K562 (cell line): ENCODE results near the gene LYZL4. TPM values are rescaled to one million over a fixed set of nuclear protein-coding genes. Genes with fewer than 3 reads are reported as not detected.

Experiments
- ATAC-seq: fragments of 200-7000 bp; cut with Tn5 transposase; 3 replicates; pipeline ENCODE4 v1.9.1; 2020; ENCODE audit warnings: moderate library complexity
- Bru-seq: library from RNA; stranded (reverse); fragments of 400-500 nt; gene quantifications from one replicate; lab custom pipeline; 2021; lab: Mats Ljungman, UMichigan
- BruChase-seq, 2 experiments: library from RNA; stranded (reverse); fragments of 400-500 nt; gene quantifications; one replicate each; lab custom pipeline; 2021; lab: Mats Ljungman, UMichigan
- BruUV-seq: library from RNA; stranded (reverse); fragments of 400-500 nt; replicated peaks from 2 replicates; lab custom pipeline; 2021; lab: Mats Ljungman, UMichigan
- CTCF ChIA-PET: fragments of 300-600 bp; formaldehyde crosslinking; extraction: SDS; loops from one replicate; lab custom pipeline; 2021; ENCODE audit warnings: low intra/inter-chr PET ratio; lab: Yijun Ruan, JAX
- POLR2A ChIA-PET: fragments of 300-600, 350-650 bp; sonication (Branson Sonifier 250); formaldehyde crosslinking; extraction: SDS; loops from one replicate; lab custom pipeline; 2021; ENCODE audit warnings: antibody characterized with exemption, inconsistent platforms; lab: Yijun Ruan, JAX
- DNase-seq, 4 experiments: peaks; one replicate each; pipeline versions ENCODE4 v3.0.0 to v3.0.0-alpha.2; 2011 to 2018; ENCODE audit warnings: low spot score in 3 of 4, mixed read lengths in 3 of 4; ENCODE audit errors: extremely low read depth in 1 of 4
- FAIRE-seq: peaks from 2 replicates; lab custom pipeline; 2011; peaks lifted over from hg19 to GRCh38; lab: Jason Lieb, UNC
- H2AFZ ChIP-seq: 2 replicates; pipeline ENCODE4 v1.6.0; 2011; ENCODE audit warnings: low read depth, low read length, control low read depth, inconsistent platforms
- H3K27ac ChIP-seq: fragments of 200-600 bp; 3 replicates; pipeline ENCODE4 v1.8.0; 2011; ENCODE audit warnings: low read depth, mild to moderate bottlenecking, control low read depth, inconsistent platforms, low read length, moderate library complexity, mixed read lengths; ENCODE audit errors: extremely low read depth
- H3K27me3 ChIP-seq, 2 experiments: fragments of 300-600 bp in 1 of 2; 2 replicates in 1 of 2; 3 replicates in 1 of 2; pipeline versions ENCODE4 v1.6.0 to v1.8.0; 2011; ENCODE audit warnings: inconsistent platforms in 2 of 2, low read length in 2 of 2, mild to moderate bottlenecking in 1 of 2, mixed read lengths in 1 of 2, moderate library complexity in 1 of 2; ENCODE audit not compliant: control insufficient read depth in 2 of 2, insufficient read depth in 2 of 2
- H3K36me3 ChIP-seq: fragments of 300-600 bp; 3 replicates; pipeline ENCODE4 v1.8.0; 2011; ENCODE audit warnings: mild to moderate bottlenecking, low read length, inconsistent platforms; ENCODE audit not compliant: control insufficient read depth, insufficient read depth
- H3K4me1 ChIP-seq, 2 experiments: fragments of 200-600 bp in 1 of 2; replicated peaks in 1 of 2; 2 replicates in 1 of 2; 3 replicates in 1 of 2; pipeline versions ENCODE4 v1.5.1 to v1.8.0; 2011; ENCODE audit warnings: inconsistent platforms in 2 of 2, low read length in 2 of 2, mild to moderate bottlenecking in 1 of 2, mixed read lengths in 1 of 2, moderate library complexity in 1 of 2; ENCODE audit not compliant: control insufficient read depth in 2 of 2, insufficient read depth in 2 of 2
- H3K4me2 ChIP-seq: 2 replicates; pipeline ENCODE4 v1.6.1; 2011; ENCODE audit warnings: low read length, control low read depth, inconsistent platforms, mixed read lengths; ENCODE audit not compliant: insufficient read depth
- H3K4me3 ChIP-seq: fragments of 200-600 bp; sonication (generic), shearing (Covaris generic); 2 replicates; pipeline ENCODE4 v1.5.1; 2016; ENCODE audit warnings: control low read depth, inconsistent platforms
- H3K79me2 ChIP-seq: fragments of 200-600 bp; 3 replicates; pipeline ENCODE4 v1.8.0; 2011; ENCODE audit warnings: low read length, inconsistent platforms; ENCODE audit not compliant: control insufficient read depth, insufficient read depth
- H3K9ac ChIP-seq, 2 experiments: 2 replicates each; pipeline versions ENCODE4 v1.6.0 to v1.6.1; 2011; ENCODE audit warnings: low read depth in 2 of 2, low read length in 2 of 2, control low read depth in 1 of 2, inconsistent platforms in 1 of 2, mild to moderate bottlenecking in 1 of 2, mixed read lengths in 1 of 2; ENCODE audit not compliant: insufficient read depth in 1 of 2
- H3K9me1 ChIP-seq: one replicate; pipeline ENCODE4 v1.6.0; 2011; ENCODE audit warnings: inconsistent platforms, mild to moderate bottlenecking, low read length, moderate library complexity; ENCODE audit not compliant: control insufficient read depth, insufficient read depth
- H3K9me3 ChIP-seq: replicated peaks from 2 replicates; pipeline ENCODE4 v1.5.1; 2011; ENCODE audit warnings: low read depth, low read length, inconsistent platforms; ENCODE audit not compliant: control insufficient read depth, insufficient read depth
- H4K20me1 ChIP-seq: replicated peaks from 2 replicates; pipeline ENCODE4 v1.6.1; 2011; ENCODE audit warnings: low read length, inconsistent platforms, mixed read lengths; ENCODE audit not compliant: control insufficient read depth, insufficient read depth
- CBX2 ChIP-seq: fragments of 200-600 bp; sonication (generic); IDR thresholded peaks from one replicate; pipeline ENCODE4 v1.6.1; 2012; ENCODE audit warnings: mild to moderate bottlenecking, low read length, inconsistent platforms; ENCODE audit not compliant: insufficient read depth, poor library complexity, severe bottlenecking
- MEIS2 ChIP-seq: fragments of 450-650 bp; IDR thresholded peaks from 2 replicates; pipeline ENCODE4 v1.6.1; 2014; ENCODE audit warnings: mild to moderate bottlenecking; ENCODE audit not compliant: partially characterized antibody
- RBM25 ChIP-seq: fragments of 200-400 bp; formaldehyde crosslinking; IDR thresholded peaks from 2 replicates; pipeline ENCODE4 v1.6.1; 2018; ENCODE audit warnings: low read length, low read depth, moderate library complexity; ENCODE audit not compliant: severe bottlenecking
- TARDBP ChIP-seq: fragments of 450-650 bp; IDR thresholded peaks from 2 replicates; pipeline ENCODE4 v1.6.1; 2016
- TRIM24 ChIP-seq, 2 experiments: fragments of 450-650 bp; IDR thresholded peaks; 2 replicates each; pipeline ENCODE4 v1.6.1; 2016
- ZNF24 ChIP-seq: fragments of 450-650 bp; IDR thresholded peaks from 2 replicates; pipeline ENCODE4 v1.6.1; 2016
- WGBS: fragments of 100-300 bp; shearing (Covaris generic); methylation state at CpG from one replicate; pipeline ENCODE4 v1.1.6; 2016; ENCODE audit warnings: low coverage, mixed read lengths; ENCODE audit not compliant: insufficient coverage; ENCODE audit errors: missing lambda C conversion rate; 5-methylcytosine and 5-hydroxymethylcytosine counted together
- in situ Hi-C: fragments of 300-500 bp; cut with MboI; formaldehyde crosslinking; loops from 4 replicates; pipeline ENCODE4 v1.15.0; 2018; ENCODE audit warnings: inconsistent platforms, mixed read lengths
- intact Hi-C: fragments of 100-400 bp; cut with micrococcal nuclease; formaldehyde crosslinking; loops from 2 replicates; pipeline ENCODE4 v1.14.2; 2022
- long read RNA-seq, 3 experiments: library from polyadenylated mRNA in 2 of 3; library from RNA in 1 of 3; unstranded in 2 of 3; stranded (forward) in 1 of 3; transcript quantifications; one replicate each; pipeline ENCODE4 v2.0.0, GENCODE V29; 2019 to 2022
- polyA minus RNA-seq, 3 experiments: library from RNA; depleted of rRNA, polyadenylated mRNA; stranded (reverse); fragments of >200 nt; gene quantifications; 2 replicates each; pipeline ENCODE4 v1.2.3, GENCODE V29; 2011
- polyA plus RNA-seq, 8 experiments: library from polyadenylated mRNA; depleted of rRNA in 4 of 8; stranded (reverse) in 5 of 8; unstranded in 3 of 8; fragments of >200 nt; fragmentation: Nextera tagmentation in 2 of 8; fragmentation: Illumina TruSeq in 1 of 8; extraction: Ambion mirVana in 2 of 8; extraction: Trizol in 1 of 8; gene quantifications; 2 replicates each; pipeline versions ENCODE4 v1.2.1 to v1.2.3, GENCODE V29; 2011 to 2014; ENCODE audit warnings: inconsistent platforms in 1 of 8, missing spikeins in 1 of 8
- total RNA-seq, 7 experiments: library from RNA; depleted of rRNA in 6 of 7; stranded (reverse); fragments of >200 nt in 6 of 7; fragmentation: Illumina TruSeq in 2 of 7; extraction: Trizol in 2 of 7; gene quantifications; 2 replicates each; pipeline versions ENCODE4 v1.2.1 to v1.2.3, GENCODE V29; 2011 to 2021; ENCODE audit warnings: low replicate concordance in 1 of 7
- TF ChIP-seq, protein P1 (sequence below), 2 experiments: IDR thresholded peaks in 1 of 2; conservative IDR thresholded peaks in 1 of 2; 2 replicates each; pipeline ENCODE4 v1.6.1; 2016; ENCODE audit warnings: low read depth in 2 of 2, mild to moderate bottlenecking in 1 of 2, missing compliant biosample characterization in 1 of 2, missing genetic modification characterization in 1 of 2, moderate library complexity in 1 of 2
- TF ChIP-seq, protein P2 (sequence below): fragments of 450-650 bp; formaldehyde crosslinking; conservative IDR thresholded peaks from 2 replicates; pipeline ENCODE4 v1.4.0; 2022; ENCODE audit warnings: mild to moderate bottlenecking, missing genetic modification characterization
- TF ChIP-seq, protein P3 (sequence below): fragments of 450-650 bp; IDR thresholded peaks from 2 replicates; pipeline ENCODE4 v1.6.1; 2016
- TF ChIP-seq, protein P4 (sequence below): fragments of 450-650 bp; IDR thresholded peaks from 2 replicates; pipeline ENCODE4 v1.6.1; 2016; ENCODE audit warnings: missing biosample characterization, missing genetic modification characterization

The LYZL4 gene, protein sequence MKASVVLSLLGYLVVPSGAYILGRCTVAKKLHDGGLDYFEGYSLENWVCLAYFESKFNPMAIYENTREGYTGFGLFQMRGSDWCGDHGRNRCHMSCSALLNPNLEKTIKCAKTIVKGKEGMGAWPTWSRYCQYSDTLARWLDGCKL
- total RNA-seq (2011; cell fraction: chromatin; rRNA removed; ENCODE audit: low replicate concordance), result not detected in 2 replicates
- not detected in 2 replicates for total RNA-seq (2011; cell fraction: nucleolus; rRNA removed)
- not detected in 2 replicates for total RNA-seq (2011; cell fraction: nucleoplasm; rRNA removed)
- total RNA-seq (2014; rRNA removed), result not detected in 2 replicates
- not detected in 2 replicates for total RNA-seq (2014; rRNA removed; fragmentation: Illumina TruSeq; extraction: Trizol)
- total RNA-seq (2015; rRNA removed; fragmentation: Illumina TruSeq; extraction: Trizol), result not detected in 2 replicates
- not detected in 2 replicates for total RNA-seq (2021)
- not detected in 2 replicates for polyA plus RNA-seq (2011; rRNA removed)
- polyA plus RNA-seq (2011; cell fraction: cytosol; rRNA removed), result not detected in 2 replicates
- not detected in 2 replicates for polyA plus RNA-seq (2011; cell fraction: nucleus; rRNA removed)
- not detected in 2 replicates for polyA plus RNA-seq (2012)
- polyA plus RNA-seq (2014; fragmentation: Illumina TruSeq; extraction: Trizol), result not detected in 2 replicates
- not detected for polyA plus RNA-seq (2014; fragmentation: Nextera tagmentation; extraction: Ambion mirVana)
- polyA plus RNA-seq (2014; rRNA removed), result not detected in 2 replicates
- not detected in 2 replicates for polyA minus RNA-seq (2011; rRNA and poly(A)+ RNA removed)
- polyA minus RNA-seq (2011; cell fraction: cytosol; rRNA and poly(A)+ RNA removed), result not detected in 2 replicates
- polyA minus RNA-seq (2011; cell fraction: nucleus; rRNA and poly(A)+ RNA removed), result not detected in 2 replicates
- Bru-seq, nascent RNA, result percentile 7 among the genes with signal in this experiment
- not detected for BruChase-seq, experiment 1, labeled RNA remaining after a 2-hour chase
- not detected for BruChase-seq, experiment 2, labeled RNA remaining after a 6-hour chase
- long read RNA-seq, experiment 1, result 0 reads
- long read RNA-seq, experiment 2, result 0 reads
- long read RNA-seq, experiment 3, result 0 reads

DNA sequence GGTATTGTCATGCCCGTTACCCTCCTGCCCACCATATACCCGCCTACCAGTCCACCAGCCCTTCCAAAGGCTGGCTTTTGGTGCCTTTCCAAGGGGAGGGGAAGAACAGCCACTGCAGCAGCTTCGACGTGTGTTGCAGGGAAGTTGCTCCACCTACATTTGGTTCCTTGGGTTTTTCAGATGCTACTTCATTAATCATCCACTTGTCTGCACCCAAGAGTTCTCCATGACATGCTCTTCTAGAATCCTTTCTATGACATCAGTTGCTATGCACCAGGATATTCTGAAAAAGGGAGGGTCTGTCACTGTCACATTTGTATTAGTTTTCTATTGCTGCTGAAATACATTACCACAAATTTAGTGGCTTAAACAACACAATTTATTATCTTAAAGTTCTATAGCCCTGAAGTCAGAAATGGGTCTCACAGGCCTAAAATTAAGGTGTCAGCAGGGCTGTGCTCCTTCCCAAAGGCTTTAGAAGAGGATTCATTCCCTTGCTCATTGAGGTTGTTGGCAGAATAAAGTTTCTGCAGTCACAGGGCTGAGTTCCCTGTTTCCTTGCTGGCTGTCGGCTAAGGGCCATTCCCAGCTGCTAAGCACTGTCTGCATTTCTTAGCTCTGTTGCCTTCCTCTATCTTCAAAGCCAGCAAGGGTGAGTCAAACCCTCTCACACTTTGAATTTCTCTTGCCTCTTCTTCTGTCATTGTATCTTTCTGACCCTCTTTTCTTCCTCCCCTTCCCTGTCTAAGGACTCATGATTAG lies at the start of gene LYZL4:
LYZL4 (minus strand) TSS at position 241 of the 762 bp plus-strand sequence. CDS start 3,359 bp downstream, outside the sequence.
- H3K27ac ChIP-seq, result no peak within 1 kb of the TSS
- H3K9me1 ChIP-seq, result no peaks in the 10 kb centered on the region
- ATAC-seq, result no peak
- no TSS peak for BruUV-seq
- no peaks in the 10 kb centered on the region for H3K79me2 ChIP-seq
- in situ Hi-C loops, result no loop called here
- WGBS, result 0% methylated on average over 5 of the region's 5 CpGs
- intact Hi-C loops, result no loop called here
- H3K27me3 ChIP-seq, result peaks cover 7 to 25% of the 10 kb centered on the region in 2 experiments; a peak in 3 of 5 replicates
- POLR2A ChIA-PET, result no interaction called here
- no peak for FAIRE-seq
- H3K4me1 ChIP-seq, result no peaks in the 10 kb centered on the region
- no peak within 1 kb of the TSS for H3K4me3 ChIP-seq
- CTCF ChIA-PET, result no interaction called here
- H3K4me2 ChIP-seq, result no peak within 1 kb of the TSS
- no peaks in the 10 kb centered on the region for H3K36me3 ChIP-seq
- no peaks in the 10 kb centered on the region for H4K20me1 ChIP-seq
- no peaks in the 10 kb centered on the region for H3K9me3 ChIP-seq
- DNase-seq, result no peak
- H3K9ac ChIP-seq, result no peak within 1 kb of the TSS
- H2AFZ ChIP-seq, result no peak within 1 kb of the TSS
- TF ChIP-seq, protein P1, sequence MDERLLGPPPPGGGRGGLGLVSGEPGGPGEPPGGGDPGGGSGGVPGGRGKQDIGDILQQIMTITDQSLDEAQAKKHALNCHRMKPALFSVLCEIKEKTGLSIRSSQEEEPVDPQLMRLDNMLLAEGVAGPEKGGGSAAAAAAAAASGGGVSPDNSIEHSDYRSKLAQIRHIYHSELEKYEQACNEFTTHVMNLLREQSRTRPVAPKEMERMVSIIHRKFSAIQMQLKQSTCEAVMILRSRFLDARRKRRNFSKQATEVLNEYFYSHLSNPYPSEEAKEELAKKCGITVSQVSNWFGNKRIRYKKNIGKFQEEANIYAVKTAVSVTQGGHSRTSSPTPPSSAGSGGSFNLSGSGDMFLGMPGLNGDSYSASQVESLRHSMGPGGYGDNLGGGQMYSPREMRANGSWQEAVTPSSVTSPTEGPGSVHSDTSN (CRISPR knock-in tag; IDR thresholded peaks at IDR 0.05; ENCODE audit: low read depth), result no peak
- TF ChIP-seq, protein P1 (tag; conservative IDR thresholded peaks at IDR 0.05; ENCODE audit: low read depth), result peak; percentile 56; the same call in 1 of the 2 replicates
- TF ChIP-seq CBX2, result no peak
- no peak for TF ChIP-seq TRIM24 (IDR thresholded peaks at IDR 0.05)
- TF ChIP-seq, protein P2, sequence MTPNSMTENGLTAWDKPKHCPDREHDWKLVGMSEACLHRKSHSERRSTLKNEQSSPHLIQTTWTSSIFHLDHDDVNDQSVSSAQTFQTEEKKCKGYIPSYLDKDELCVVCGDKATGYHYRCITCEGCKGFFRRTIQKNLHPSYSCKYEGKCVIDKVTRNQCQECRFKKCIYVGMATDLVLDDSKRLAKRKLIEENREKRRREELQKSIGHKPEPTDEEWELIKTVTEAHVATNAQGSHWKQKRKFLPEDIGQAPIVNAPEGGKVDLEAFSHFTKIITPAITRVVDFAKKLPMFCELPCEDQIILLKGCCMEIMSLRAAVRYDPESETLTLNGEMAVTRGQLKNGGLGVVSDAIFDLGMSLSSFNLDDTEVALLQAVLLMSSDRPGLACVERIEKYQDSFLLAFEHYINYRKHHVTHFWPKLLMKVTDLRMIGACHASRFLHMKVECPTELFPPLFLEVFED, result no peak
- peak; percentile 73 for TF ChIP-seq MEIS2
- TF ChIP-seq, protein P3, sequence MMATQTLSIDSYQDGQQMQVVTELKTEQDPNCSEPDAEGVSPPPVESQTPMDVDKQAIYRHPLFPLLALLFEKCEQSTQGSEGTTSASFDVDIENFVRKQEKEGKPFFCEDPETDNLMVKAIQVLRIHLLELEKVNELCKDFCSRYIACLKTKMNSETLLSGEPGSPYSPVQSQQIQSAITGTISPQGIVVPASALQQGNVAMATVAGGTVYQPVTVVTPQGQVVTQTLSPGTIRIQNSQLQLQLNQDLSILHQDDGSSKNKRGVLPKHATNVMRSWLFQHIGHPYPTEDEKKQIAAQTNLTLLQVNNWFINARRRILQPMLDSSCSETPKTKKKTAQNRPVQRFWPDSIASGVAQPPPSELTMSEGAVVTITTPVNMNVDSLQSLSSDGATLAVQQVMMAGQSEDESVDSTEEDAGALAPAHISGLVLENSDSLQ, result peak; percentile 48
- TF ChIP-seq RBM25, result no peak
- no peak for TF ChIP-seq TARDBP
- TF ChIP-seq, protein P4, sequence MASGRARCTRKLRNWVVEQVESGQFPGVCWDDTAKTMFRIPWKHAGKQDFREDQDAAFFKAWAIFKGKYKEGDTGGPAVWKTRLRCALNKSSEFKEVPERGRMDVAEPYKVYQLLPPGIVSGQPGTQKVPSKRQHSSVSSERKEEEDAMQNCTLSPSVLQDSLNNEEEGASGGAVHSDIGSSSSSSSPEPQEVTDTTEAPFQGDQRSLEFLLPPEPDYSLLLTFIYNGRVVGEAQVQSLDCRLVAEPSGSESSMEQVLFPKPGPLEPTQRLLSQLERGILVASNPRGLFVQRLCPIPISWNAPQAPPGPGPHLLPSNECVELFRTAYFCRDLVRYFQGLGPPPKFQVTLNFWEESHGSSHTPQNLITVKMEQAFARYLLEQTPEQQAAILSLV (tag), result no peak
- no peak for TF ChIP-seq ZNF24
